CD4-positive, alpha-beta T cell treated with Interleukin-4 for 4 hours (primary cell): ENCODE results near the gene PSTPIP2.
"Not testable (repeated sequence)": the region's sequence is repeated elsewhere in the genome, so short reads cannot be mapped to it uniquely, and the experiment has no call there.

ENCODE experiments used
- DNase-seq: peaks from one replicate; pipeline ENCODE4 v3.0.0-alpha.2; 2020

Gene PSTPIP2

GRCh38 chr18:46034230-46034629 is 37.8 kb downstream of the PSTPIP2 start:
- no peak for DNase-seq

GRCh38 chr18:46031741-46032140 is 40.3 kb downstream of the PSTPIP2 start:
- DNase-seq, result no peak

- no peak for DNase-seq
Observed at GRCh38 chr18:46028536-46028891, 43.5 kb downstream of the PSTPIP2 start.

- DNase-seq, result no peak
Observed at GRCh38 chr18:46019936-46020335, 52.1 kb downstream of the PSTPIP2 start.

GRCh38 chr18:46013484-46014189 is 58.4 kb downstream of the PSTPIP2 start:
- peak; percentile 19 for DNase-seq

GRCh38 chr18:46010676-46011075 is 61.4 kb downstream of the PSTPIP2 start:
- DNase-seq, result no peak

- no peak for DNase-seq
Observed at GRCh38 chr18:46010050-46010449, 62.0 kb downstream of the PSTPIP2 start.

- DNase-seq, result peak; percentile 5
Observed at GRCh38 chr18:46009125-46009840, 62.8 kb downstream of the PSTPIP2 start.

- DNase-seq, result no peak
Observed at GRCh38 chr18:46008531-46008930, 63.5 kb downstream of the PSTPIP2 start.

GRCh38 chr18:46007165-46007564 is 64.9 kb downstream of the PSTPIP2 start:
- DNase-seq, result no peak

GRCh38 chr18:46002934-46003333 is 69.1 kb downstream of the PSTPIP2 start:
- DNase-seq, result no peak

- no peak for DNase-seq
Observed at GRCh38 chr18:46001892-46002291, 70.2 kb downstream of the PSTPIP2 start.

GRCh38 chr18:46001074-46001473 is 71.0 kb downstream of the PSTPIP2 start:
- no peak for DNase-seq

GRCh38 chr18:45999536-45999935 is 72.5 kb downstream of the PSTPIP2 start:
- DNase-seq, result no peak

GRCh38 chr18:45998244-45998643 is 73.8 kb downstream of the PSTPIP2 start:
- peak; percentile 33 for DNase-seq

- peak; percentile 22 for DNase-seq
Observed at GRCh38 chr18:45997700-45998151, 74.3 kb downstream of the PSTPIP2 start.

- no peak for DNase-seq
Observed at GRCh38 chr18:45995461-45995860, 76.6 kb downstream of the PSTPIP2 start.

GRCh38 chr18:45993438-45993837 is 78.6 kb downstream of the PSTPIP2 start:
- no peak for DNase-seq

- not testable (repeated sequence) for DNase-seq
Observed at GRCh38 chr18:45992527-45992926, 79.5 kb downstream of the PSTPIP2 start.

- no peak for DNase-seq
Observed at GRCh38 chr18:45991788-45992187, 80.3 kb downstream of the PSTPIP2 start.

GRCh38 chr18:45984546-45985235 is 87.4 kb downstream of the PSTPIP2 start:
- no peak for DNase-seq

GRCh38 chr18:45981821-45982220 is 90.2 kb downstream of the PSTPIP2 start:
- no peak for DNase-seq

- no peak for DNase-seq
Observed at GRCh38 chr18:45980229-45980628, 91.8 kb downstream of the PSTPIP2 start.

- DNase-seq, result no peak
Observed at GRCh38 chr18:45978084-45978483, 94.0 kb downstream of the PSTPIP2 start.
